ENCODE data around the gene KCP. TPM values are rescaled to one million over a fixed set of nuclear protein-coding genes. Genes with fewer than 3 reads are reported as not detected.

The KCP gene
- total RNA-seq, 4 donors from 2014 or later: 0.07 to 0.68 (median 0.21) TPM; not detected in 1

- H3K4me3 ChIP-seq (ENCODE audit: low read depth, poor library complexity, severe bottlenecking): no peak overlapping the region
- 71 to 72% methylated on average over 26 to 35 of the region's 35 CpGs for WGBS, 2 donors
- intact Hi-C loops (cut with DNase I; ENCODE audit: low total_unique reads): no loop called here
- TF ChIP-seq CTCF (IDR thresholded peaks at IDR 0.05) (no peak), POLR2A (IDR thresholded peaks at IDR 0.05) (no peak)
- DNase-seq (ENCODE audit: low spot score in 2 of 2): no peak
Measured at GRCh38 chr7:128841921-128842673, 68.4 kb downstream of the KCP start.

GRCh38 chr7:128841171-128841690, 69.3 kb downstream of the KCP start:
- no peak for DNase-seq (ENCODE audit: low spot score in 2 of 2)
- intact Hi-C loops (cut with DNase I; ENCODE audit: low total_unique reads): no loop called here
- H3K4me3 ChIP-seq (ENCODE audit: low read depth, poor library complexity, severe bottlenecking): no peak overlapping the region
- no peak for TF ChIP-seq POLR2A (IDR thresholded peaks at IDR 0.05)
- TF ChIP-seq CTCF (IDR thresholded peaks at IDR 0.05): no peak
- 84 to 90% methylated on average over 17 of the region's 17 CpGs for WGBS, 2 donors

- WGBS, 2 donors: 90 to 92% methylated on average over 23 of the region's 23 CpGs
- DNase-seq (ENCODE audit: low spot score in 2 of 2): no peak
- intact Hi-C loops (cut with DNase I; ENCODE audit: low total_unique reads): no loop called here
Measured at GRCh38 chr7:128840326-128841170, 70.0 kb downstream of the KCP start.

GRCh38 chr7:128839751-128840177, 70.7 kb downstream of the KCP start:
- no peak overlapping the region for H3K4me3 ChIP-seq (ENCODE audit: low read depth, poor library complexity, severe bottlenecking)
- 83 to 91% methylated on average over 12 to 13 of the region's 13 CpGs for WGBS, 2 donors
- intact Hi-C loops (cut with DNase I; ENCODE audit: low total_unique reads): no loop called here
- DNase-seq (ENCODE audit: low spot score in 2 of 2): no peak
- TF ChIP-seq CTCF (IDR thresholded peaks at IDR 0.05) (no peak), POLR2A (IDR thresholded peaks at IDR 0.05) (no peak)

More at GRCh38 chr7:128840326-128841170, 70.0 kb downstream of the KCP start:
- H3K4me3 ChIP-seq (ENCODE audit: low read depth, poor library complexity, severe bottlenecking): no peak overlapping the region
- TF ChIP-seq POLR2A (IDR thresholded peaks at IDR 0.05) (no peak), CTCF (IDR thresholded peaks at IDR 0.05) (no peak)

GRCh38 chr7:128838981-128839731, 71.4 kb downstream of the KCP start:
- DNase-seq (ENCODE audit: low spot score in 2 of 2): no peak
- 90 to 93% methylated on average over 14 to 15 of the region's 17 CpGs for WGBS, 2 donors
- no peak overlapping the region for H3K4me3 ChIP-seq (ENCODE audit: low read depth, poor library complexity, severe bottlenecking)
- TF ChIP-seq POLR2A (IDR thresholded peaks at IDR 0.05) (no peak), CTCF (IDR thresholded peaks at IDR 0.05) (no peak)
- intact Hi-C loops (cut with DNase I; ENCODE audit: low total_unique reads): no loop called here

Data from lower leg skin (tissue), 4 donors.